HT1080 (cell line): ENCODE data around the gene TMEM38A. TPM values are rescaled to one million over a fixed set of nuclear protein-coding genes. Genes with fewer than 3 reads are reported as not detected.

Experiments
- DNase-seq: peaks from one replicate; pipeline ENCODE4 v3.0.0-alpha.2; 2015; ENCODE audit warnings: low read depth
- polyA plus RNA-seq, 2 experiments: library from polyadenylated mRNA; depleted of rRNA; stranded (reverse); fragments of >200 nt; gene quantifications; 2 replicates each; pipeline ENCODE4 v1.2.3, GENCODE V29; 2015
- total RNA-seq: library from RNA; depleted of rRNA; stranded (reverse); fragments of >200 nt; shearing (Covaris generic); gene quantifications from 2 replicates; pipeline ENCODE4 v1.2.3, GENCODE V29; 2014; rRNA removed

The TMEM38A gene, protein sequence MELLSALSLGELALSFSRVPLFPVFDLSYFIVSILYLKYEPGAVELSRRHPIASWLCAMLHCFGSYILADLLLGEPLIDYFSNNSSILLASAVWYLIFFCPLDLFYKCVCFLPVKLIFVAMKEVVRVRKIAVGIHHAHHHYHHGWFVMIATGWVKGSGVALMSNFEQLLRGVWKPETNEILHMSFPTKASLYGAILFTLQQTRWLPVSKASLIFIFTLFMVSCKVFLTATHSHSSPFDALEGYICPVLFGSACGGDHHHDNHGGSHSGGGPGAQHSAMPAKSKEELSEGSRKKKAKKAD
- total RNA-seq: 0.26 and 0.94 TPM in 2 replicates
- 0.18 and 0.63 TPM in 2 replicates for polyA plus RNA-seq (2015; cell fraction: cytosol; rRNA removed)
- 0.43 and 0.61 TPM in 2 replicates for polyA plus RNA-seq (2015; cell fraction: nucleus; rRNA removed)

DNA sequence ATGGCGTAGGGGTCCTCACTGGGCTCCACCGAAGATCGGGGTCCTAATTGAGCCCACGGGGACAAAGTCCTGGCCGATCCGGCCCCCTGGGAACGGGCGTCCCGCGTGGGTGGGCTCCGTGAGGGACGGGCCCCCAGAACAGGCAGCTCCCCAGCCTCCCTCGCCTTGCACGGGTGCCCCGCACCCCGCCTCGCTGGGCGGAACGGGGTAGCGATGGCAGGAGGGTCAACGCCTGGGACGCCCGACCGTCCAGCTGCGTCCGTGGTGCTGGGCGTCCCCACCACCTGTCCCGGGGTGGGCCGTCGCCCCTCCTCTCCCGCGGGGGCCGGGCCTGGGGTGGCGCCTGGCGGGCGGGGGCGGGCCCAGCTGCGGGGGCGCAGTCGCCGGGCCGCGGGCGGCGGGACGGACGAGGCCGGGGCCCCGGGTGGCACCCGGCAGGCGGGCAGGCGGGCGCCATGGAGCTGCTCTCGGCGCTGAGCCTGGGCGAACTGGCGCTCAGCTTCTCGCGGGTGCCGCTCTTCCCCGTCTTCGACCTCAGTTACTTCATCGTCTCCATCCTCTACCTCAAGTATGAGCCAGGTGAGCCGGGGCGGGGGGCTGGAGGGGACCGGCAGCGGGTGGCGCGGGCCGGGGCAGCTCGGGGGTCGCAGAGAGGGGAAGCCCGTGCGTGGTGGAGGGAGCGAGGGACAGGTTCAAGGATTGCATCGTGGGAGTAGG lies at the start of gene TMEM38A:
Gene TMEM38A (plus strand): TSS at position 377 of the 717 bp plus-strand sequence. CDS start 79 bp downstream, at position 456.
- no peak for DNase-seq

DNA sequence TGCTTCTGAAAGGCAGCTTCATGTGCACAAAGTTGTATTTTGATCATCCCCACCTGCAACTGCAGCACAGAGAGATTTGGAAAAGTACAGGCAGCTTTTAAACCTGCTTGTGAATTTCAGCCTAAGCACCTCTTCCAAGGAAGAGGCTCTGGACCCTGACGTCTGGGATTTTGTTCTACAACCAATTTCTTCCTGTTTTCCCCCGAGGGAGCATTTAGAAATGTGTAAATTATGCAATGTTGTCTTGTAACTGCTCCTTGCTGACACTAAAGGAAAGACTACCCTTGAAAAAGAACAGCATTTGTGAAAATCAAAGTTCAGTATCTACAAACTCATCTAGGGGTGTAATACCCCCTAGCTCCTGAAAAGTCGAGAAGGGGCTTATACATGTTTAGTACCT lies 48.3 kb upstream of the TMEM38A start:
- no peak for DNase-seq

DNA sequence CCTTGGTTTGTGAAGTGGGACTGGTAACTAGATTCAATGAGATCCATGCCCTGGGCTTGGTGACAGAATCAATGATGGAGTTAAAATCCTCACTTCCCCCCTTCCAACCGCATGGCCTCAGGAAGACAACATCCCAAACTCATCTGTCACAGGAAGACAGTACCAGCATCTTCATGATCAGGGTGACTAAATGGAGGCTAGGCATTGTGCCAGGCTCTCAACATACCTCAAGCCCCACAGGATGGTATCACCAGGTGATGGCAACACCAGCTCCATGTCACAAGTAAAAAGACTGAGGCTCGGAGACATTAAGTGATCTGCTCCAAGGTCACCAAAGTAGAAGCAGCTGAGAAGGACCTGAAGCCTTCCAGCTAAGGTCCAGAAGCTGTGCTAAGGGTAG lies 47.1 kb upstream of the TMEM38A start:
- no peak for DNase-seq

DNA sequence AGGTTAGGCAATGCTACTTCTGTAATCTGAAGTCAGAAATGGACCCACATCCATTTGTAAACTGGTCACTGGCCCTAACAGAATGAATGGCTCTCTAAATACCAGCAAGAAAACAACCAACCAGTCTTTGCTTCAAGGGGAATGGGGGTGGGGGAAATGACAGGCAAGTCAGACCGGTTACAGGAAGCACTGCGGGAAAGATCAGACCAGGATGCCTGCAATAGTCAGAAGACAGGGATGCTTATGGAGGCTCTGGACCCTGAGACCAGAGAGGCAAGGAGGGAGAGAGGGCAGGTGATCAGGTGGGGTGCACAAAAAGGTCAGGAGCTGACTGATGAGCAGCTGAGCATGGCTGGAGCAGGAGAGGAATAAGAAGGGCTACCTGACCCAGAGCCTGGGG lies 46.0 kb upstream of the TMEM38A start:
- no peak for DNase-seq

DNA sequence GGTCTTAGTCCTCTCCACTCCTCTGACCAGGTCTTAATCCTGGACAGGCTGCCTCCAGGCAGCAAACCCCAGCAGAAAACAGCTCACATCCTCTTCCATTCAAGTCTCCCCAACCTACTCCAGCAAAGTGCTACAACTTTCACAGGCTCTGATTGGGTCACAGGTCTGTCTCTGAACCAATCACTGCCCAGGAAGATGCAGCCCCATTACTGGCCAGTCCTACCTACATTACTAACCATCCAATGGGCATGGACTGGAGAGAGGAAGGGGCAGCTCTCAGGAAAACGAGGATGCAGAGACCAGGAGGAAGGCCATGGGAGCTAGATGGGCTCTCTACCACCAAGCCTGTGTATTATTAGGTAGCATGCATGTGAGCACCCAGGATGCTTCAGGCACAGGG lies 45.1 kb upstream of the TMEM38A start:
- peak; percentile 17 for DNase-seq

DNA sequence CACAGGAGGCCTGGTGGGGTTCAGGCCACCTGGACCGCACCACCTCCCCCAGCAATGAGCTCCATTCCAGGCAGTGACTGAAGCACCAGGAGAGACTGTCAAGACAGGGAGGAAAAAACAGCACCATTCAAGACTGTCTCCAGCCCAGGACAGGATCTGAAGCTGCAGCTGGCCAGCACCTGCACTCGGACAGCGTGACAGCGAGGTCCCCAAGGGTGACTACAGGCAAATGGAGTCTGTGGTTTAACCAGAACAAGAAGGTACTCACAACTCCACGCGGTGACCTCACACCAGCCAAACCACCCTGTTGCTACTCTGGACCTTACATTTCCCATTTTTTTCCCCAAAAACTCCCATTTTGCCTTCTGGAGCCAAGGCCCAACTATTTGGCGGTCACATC lies 42.7 kb upstream of the TMEM38A start:
- DNase-seq: no peak

DNA sequence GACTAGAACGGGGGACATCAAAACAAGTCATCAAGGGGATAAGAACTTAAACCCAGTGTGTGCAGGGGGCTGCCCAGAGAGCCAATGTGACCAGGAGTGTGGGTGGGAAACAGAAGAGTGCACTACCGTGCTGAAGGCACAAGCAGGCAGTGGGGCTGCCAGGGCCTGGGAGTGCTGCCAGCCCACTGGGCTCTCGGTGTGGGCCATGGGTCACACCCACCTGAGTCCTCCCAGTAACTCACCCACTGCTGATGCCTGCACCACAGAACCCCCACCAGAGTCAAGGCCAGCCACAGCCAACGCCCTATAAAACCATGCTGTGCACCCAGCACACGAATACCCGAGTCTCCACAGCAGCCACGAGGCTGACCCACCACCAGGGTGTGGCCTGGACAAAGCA lies 41.5 kb upstream of the TMEM38A start:
- no peak for DNase-seq

DNA sequence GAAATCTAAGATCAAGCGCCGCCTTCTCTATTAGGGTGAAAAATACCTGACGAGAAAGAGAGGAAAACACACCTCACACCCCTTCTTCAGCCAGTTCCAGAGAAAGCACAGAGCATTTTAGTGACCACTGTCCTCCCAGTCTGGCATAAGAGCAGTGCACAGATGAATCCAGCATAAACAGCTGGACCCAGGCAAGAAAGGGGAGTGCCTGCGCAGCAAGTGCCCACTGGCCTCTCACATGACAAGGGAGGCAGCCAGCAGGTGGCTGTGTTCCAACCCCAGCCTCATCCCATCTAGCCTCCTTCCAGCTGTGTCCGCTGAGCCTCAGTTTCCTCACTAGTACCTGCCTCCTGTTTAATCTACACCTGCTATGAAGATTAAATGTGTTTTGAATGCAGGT lies 40.9 kb upstream of the TMEM38A start:
- no peak for DNase-seq

DNA sequence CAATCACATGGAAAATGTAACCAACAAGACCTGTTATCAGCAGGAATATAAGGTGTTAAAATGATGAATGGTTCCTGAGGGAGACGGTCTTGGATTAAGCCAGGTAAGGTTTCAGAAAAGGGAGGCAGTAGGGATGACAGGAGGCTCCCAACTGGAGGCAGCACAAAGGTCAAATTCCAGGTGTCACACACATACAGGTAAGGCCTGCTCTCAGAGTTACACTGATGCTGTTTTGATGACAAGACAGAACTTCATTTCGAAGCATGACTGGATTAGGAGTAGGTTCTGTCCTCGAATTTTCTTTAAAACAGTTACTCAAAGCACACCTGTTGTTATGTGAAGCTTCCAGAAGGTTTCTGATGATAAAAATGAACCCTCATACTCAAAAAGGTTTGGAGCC lies 40.4 kb upstream of the TMEM38A start:
- DNase-seq: no peak

DNA sequence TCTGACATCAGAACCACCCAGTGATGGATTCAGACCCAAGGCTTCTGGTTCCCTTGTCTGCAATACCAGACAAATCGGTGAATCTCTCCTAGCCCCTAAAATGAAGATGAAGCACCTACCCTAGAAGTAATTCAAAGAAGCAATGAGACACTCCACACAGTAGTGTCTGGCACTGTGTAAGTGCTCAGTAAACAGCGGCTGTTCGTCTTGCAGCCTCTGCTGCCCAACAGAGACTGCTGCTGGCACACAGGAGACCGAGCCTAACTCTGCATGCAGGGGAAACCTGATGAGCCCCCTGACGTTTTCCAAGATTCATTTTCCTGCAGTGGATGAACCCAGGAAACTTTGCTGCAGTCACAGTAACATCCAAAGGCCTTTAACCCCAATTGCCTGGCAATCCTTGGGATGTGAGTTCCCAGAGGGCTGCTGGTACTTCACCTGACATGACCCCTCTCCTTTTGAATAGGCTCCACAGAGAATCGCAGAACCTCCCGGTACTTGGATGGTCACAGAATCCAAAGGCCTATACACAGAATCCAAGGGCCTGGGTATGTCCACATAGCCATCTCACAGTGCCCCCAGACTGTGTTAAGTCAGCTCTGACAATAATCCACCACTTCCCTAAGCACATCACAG lies 39.7 kb upstream of the TMEM38A start:
- DNase-seq: no peak

DNA sequence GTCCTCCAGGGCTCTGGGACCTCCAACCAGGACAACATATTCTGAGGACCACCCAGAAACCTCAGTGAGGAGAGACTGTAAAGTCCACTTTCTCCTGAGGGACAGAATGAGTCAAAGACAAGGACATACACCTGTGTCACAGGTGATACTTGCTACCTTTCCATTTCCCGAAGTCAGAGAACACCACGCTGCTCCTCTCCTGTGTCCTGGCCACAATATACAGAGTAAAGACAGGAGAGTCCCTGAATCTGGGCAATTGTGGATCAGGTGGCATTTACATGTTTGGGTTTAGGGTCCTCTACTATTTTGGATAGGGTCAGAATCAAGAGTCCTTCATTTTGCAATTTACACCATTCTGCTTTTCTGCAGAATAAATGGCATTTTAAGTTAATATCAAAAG lies 37.9 kb upstream of the TMEM38A start:
- no peak for DNase-seq

DNA sequence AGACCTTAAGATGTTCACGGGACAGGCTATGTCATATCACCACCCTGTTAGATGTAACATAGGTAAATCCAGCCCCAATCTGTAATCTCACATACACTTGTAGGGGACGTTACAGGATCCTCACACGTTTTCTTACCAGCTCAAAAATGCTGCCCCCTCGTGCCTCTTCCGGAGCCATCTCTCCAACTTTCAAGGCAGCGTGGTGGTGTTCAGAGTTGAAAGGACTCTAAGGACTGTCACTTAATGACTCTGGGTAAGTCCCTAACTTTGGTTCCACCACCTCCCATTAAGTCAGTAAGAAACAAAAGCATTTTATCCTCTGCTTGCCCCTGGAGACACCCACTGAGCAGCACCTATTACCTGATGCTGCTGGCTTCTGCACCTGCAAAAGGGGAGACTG lies 37.4 kb upstream of the TMEM38A start:
- no peak for DNase-seq

DNA sequence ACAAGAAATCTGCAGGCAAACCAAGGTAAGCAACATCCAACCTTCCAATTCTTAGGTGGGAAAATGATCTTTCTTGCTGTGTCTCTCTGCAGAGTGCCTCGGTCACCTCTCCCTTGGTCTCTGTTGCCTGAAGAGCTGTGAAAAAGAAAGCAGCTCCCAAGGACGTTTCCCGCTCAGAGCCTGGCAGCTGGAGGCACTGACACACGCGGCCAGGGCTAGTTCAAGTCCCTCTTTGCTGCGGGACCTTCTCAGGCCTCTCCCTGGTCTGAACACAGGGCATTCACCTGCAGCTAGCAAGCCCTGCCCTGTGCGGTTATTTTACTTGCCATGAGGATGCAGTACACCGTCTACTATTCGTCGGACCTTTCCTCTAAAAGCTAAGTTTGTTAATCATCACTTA lies 36.7 kb upstream of the TMEM38A start:
- DNase-seq: no peak

DNA sequence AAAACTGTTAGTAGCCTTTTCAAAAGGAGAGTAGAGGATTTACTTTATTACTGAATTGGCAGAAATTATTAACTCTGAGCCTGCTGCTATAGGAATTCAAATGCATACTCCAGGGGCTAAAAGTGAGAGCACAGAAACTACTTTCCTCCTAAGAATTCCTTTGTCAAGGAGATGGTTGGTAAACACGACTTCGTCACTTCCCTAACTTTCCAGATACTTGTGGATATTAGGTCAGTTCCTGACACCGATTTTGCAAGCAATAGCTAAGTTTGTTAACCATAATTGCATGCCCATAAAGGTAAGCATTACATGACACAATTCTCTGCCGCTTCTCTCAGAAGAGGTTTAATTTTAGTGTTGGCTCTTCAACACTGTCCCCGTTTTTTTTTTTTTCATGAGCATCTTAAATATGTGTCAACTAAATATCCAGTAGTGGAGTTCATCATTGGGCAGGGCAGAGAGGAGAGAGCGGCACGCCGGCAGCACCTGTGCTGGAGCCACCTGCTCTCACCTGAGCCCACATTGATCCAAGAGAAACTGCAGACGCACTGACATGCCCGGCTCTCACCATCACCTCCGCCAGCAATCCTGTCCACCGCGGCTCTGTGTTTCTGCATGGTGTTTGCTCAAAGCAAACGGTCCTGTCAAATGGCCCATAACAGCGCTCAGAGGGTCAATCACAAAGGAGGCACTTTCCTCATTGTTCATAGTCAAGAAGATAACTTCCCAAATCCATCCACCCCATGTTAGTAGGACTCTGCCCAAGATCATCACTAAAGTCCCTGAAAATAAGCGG lies 35.6 kb upstream of the TMEM38A start:
- no peak for DNase-seq

DNA sequence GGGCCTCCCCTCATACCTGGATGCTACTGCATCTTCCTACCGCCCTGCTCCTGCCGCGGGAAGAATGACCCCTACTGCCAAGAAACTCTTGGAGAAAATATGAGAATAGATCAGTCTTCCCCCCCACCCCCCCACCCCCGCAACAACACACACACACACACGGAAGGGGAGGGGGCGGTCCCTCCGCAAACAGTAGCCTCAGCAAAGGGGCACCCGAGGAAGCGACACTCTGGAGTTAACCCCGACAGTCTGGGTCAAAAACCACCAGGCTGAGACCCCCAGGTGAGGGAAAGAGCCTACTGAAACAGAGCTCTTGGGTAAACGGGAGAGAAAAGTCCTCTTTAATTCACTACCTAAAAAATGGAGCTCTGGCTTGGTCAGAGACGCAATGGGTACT lies 34.1 kb upstream of the TMEM38A start:
- DNase-seq: no peak

DNA sequence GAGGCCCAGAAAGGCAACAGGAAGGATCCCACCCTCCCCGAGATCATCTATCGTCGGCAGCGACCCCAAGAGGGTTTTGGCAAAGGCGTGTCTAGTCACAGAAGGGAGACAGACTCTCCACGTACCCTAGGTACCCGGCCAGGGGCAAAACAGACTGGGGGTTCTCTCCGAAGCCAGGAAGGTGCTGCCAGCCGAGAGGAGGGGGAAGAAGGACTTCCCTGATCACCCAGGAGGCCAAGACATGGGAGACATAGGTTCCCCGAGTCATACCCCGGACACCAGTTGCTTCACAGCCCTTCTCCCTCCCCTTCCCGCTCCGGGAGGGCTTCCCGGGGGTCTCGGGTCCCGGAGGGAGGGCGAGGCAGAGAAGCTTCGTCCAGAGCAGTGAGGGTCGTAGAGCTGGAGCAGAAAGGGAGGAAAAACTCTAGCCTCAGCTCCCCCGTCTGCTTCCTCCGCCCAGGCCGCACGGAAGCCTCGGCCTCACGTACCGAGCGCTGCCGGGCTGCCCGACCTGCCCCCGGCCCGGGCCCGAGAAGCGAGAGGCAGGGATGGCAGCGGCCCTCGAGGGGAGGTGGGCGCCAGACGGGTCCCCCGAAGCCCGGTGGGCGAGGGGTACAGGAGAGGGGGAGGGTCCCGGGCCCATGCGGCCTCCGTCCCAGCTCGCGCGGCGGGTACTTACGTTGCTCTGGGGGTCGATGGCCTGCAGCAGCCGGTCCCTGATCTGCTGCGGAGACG lies 33.6 kb upstream of the TMEM38A start:
- no peak for DNase-seq

DNA sequence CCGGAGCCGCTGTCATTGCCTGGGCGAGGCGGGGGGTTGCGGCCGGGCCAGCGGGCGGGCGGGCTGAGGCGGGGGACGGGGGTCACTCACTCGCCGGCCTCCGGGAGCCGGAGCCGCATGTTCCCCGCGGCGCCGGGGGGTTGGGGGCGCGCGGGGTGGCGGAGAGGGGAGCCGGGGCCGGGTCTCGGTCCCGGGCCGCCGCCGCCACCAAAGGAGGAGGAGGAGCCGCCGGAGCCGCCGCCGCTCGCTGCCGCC lies 33.1 kb upstream of the TMEM38A start:
- no peak for DNase-seq

DNA sequence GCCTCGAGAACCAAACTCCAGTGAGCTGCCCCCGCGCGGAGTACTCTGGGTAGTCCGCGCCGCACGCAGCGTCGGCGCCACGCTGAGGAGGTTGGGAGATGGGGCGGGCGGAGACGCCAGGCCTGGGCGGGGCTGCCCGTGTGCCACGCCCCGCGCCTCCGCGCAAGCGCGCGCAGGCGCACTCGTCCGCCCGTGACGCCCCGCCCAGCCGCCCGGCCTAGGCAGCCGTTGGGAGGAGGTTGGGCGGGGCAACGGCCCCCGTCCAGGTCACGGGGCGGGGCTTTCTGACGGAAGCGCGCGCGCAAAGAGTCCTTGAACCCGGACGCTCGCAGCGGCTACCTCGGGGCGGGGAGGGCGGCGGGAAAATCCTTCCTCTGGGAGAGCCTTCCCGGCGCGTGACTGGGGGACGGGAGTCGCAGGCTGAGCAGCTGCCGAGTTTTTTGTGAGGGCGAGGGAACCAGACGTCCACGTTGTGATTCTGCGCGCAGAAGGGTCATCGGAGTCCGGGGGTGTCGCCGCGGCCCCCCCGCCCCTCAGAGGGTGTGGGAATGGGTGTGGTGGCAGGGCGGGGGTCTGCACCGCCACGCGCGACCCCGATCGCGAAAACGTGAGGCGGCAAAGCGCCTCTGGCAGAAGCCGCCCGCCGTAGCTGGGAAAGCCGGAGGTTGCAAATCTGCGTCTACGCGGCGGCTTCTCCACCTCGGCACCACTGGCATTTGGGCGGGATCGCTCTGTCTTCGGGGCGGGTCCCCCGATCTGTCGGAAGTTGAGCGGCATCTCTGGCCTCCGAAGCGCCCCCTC lies 32.6 kb upstream of the TMEM38A start, which contains the start of gene MED26:
Gene MED26 (minus strand): TSS at position 22 of the 801 bp plus-strand sequence. CDS start 261 bp downstream, outside the sequence.
- peak; percentile 88 for DNase-seq

DNA sequence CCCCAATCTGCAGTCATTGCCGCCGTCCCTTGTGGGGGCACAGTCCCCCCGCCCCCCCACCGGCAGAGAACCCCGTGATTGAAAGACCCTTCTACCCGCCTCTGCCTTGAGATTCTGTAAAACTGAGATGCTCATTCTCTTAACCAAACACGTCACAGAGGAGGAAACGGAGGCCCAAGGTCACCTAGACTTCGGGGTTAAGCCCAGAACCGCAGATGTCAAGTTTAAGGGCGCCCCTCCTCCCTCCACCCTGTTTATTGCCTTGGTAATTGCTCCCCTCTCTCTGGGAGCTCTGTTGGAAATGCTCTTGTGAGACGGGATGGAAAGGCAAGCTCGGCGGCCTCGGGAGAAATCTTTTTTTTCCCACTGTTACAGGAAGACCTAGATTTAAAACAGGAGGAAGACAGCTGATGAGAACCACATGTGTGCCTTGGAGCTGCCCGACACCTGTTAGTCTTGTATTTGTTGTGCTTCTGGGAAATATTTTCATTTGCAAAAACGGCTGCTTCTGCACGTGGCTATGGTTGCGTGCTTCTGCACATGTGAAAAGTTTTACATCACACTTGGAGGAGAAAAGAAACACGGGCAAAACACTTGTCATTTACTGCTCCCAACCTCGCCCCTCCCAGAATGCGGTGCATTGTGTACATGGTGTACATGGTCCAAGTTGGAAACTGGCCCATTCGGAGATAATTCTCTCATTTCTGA lies 31.8 kb upstream of the TMEM38A start:
- DNase-seq: peak; percentile 14
